Measurements from ENCODE around the gene NPC2.

GRCh38 chr14:74502236-74503019 is 9.3 kb upstream of the NPC2 start:
- TF ChIP-seq CTCF (IDR thresholded peaks at IDR 0.05) (peak in 8 of 12 donors; percentile 8 to 41 (median 22)), POLR2A (IDR thresholded peaks at IDR 0.05) (no peak)
